Activated CD4-positive, alpha-beta T cell treated with anti-CD3 and anti-CD28 coated beads for 4 hours (primary cell): ENCODE measurements around the gene NUP210.
A peak's percentile ranks its signal among the peaks of the same experiment; 100 is the strongest.

Experiments
- DNase-seq, 2 donors: peaks; one replicate each; pipeline ENCODE4 v3.0.0-alpha.2; 2020

The NUP210 gene

DNA sequence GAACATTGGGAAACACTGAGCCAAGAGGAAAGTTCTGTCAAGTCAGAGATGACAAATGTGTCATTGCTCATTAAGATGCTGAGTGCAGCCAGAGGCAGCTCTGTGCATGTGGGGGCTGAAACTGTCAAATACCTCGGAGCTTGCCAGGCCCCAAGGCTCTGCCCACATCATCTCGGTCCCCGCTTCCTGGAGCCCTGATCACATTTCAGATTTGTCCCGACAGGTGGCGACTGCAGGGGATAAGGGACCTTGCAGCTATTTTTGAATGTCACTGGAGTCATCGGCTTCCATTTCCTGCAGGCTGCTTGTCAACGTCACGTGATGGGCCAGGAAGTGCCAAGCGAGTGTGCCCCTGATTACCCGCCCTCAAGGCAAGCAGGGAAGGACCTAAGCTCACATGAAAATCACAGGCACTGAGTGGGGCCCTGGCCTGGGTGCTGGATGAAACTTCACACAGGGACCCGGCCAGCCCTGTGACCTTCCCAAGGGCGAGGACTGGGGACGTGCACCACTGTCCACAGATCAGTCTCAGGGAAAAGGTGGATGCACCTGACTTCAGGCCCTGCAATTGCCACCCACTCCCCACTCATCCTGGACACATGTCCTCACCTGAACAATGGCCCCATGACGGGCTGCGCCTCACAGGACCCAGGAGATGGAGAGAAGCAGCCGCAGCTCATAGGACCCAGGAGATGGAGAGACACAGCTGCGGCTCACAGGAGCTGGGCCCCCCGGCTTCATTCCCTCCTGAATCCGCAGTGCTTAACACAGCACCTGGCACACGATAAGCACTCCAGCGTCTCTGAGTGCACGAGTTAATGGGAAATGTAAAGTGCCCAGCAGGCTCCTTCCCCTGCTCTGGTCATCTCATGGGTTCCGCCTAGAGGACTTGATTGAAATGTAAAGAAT is 73.4 kb downstream of the NUP210 start:
- DNase-seq: peak; percentile 66 to 73

DNA sequence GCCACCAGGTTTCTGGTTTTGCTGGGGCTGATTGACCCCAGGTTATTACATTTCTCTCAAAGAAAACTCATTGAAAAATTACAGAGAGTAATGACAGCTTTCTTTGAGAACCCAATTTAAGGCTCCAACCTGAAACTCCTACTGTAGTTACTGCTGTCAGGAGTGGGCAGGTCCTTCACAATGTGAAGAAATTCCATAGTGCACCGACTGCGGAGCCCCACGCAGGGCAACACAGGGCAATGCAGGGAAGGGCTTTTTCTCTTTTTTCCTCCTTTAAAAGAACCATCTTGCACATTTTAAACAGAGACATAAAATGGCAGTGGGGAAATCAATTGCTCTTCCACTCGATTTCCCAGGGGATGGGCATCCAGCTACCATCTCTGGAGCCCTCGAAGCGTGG is 74.3 kb downstream of the NUP210 start:
- no peak for DNase-seq

DNA sequence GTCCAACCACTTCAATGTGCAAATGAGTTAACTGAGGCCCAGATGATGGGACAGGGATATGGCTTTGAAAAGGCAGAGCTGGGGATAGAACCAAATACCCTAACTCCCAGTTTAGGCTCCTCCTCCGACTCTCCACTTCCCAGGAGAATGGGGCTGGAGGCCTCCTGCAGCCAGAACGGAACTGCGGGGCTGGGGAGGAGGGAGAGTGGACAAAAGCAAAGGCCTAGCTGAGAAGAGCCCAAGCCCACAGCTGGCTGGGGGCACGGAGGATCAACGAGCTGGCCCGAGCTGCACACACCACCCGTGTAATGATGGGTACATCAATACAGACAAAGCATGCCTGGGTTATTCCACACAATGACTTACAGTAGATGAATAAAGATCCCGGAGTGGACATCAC is 74.8 kb downstream of the NUP210 start:
- DNase-seq: no peak

DNA sequence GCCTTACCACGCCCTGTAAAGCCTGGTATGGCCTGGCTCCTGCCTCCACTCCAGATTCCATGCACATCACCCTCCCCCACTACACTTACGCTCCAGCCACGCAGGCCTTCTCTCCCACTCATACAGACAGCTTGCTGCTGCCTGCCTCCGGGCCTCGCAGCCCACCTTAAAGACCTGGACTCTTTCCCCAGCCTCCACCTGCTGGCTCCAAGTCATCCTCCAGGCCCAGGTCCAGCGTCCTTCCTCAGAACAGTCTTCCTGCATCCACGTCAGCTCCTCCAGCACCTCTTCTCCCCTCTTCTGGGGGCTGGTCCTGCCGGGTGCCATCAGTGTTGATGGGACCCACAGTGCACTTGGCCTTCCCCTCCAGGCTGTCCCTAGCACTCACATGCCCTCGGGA is 75.5 kb downstream of the NUP210 start:
- DNase-seq: no peak

DNA sequence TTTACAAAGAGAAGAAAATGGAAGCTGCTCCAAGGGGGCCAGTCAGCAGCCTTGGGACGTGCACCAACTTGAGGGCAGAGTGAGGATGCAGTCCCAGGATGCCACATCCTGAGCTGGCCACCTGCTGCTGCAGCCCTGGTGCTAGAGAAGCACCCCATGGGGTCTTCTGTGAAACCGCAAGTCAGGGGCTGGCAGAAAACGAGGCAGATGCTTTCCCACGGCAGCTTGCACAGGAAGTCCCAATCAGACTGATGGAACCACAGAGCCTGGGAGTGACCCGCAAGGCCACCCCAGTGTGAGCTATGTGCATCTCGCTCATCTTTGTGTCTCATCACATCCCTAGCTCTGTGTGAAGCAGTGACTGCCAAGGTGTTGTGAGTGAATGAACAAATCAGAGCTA is 76.5 kb downstream of the NUP210 start:
- no peak for DNase-seq

DNA sequence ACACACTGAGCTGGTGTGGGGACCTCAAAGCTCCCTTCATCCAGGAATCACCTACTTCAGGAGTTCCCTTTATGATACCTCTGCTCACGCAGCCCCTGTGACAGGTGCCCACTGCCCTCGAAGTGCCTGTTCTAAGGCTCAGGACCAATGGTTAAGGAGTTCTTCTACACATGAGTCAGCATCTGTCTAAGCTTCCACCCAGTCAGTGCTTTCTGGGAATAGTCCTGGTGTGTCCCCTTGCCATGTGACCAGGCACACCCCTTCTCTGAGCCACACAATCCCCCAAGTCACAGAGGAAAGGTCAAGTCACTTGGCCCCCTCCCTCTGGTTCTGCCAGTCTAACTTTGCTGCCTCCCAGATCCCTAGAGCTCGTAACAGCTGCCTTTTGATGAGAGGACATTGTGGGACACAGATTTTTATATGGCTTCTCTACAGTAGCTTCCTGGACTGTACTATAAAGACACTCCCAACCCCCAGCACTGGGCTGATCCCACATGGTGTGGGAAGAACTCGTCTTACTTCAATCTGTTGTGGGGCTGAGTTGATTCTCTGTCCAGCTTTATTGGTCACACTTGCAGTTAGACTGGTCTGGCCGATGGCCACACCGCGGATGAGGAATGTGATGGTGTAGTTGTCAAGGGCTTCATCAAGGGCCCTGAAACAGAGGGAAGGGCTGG is 78.8 kb downstream of the NUP210 start:
- DNase-seq: no peak

DNA sequence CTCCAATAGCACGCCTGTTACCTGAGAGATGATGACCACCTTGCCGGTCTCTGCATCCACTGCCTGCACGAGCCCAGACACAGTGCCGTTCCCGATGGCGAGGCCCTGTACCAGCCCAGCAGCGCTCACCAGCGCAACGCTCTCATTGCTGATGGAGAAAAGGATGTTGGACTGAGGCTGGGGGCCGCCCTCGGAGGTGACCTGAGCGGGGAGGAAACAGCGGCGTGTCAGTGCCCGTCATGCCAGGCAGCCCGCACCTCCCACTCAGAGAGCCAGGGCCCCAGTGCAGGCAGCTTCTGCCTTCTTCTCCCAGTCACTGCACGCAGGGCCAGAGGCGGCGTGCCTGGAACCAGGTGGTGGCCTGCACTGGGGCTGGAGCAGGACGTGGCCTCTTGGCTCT is 80.3 kb downstream of the NUP210 start:
- DNase-seq: no peak

DNA sequence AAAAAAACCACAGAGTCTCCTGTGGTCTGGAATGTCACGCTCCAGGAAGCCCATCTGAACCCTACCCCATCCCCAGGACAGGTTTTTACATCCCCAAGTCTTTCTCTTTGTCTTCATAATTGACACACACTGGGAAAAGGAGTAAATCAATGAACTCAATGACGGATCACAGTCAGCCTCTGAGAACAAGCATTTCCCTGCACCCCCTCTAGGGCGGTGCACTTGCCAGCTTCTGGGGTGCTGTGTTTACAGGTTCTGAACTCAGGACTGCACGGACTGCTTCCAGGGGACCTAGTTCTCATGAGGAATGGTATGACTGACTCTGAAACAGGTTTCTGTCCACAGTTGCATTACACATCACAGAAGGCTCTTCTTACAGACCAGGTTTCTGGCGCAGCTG is 81.1 kb downstream of the NUP210 start:
- DNase-seq: no peak

DNA sequence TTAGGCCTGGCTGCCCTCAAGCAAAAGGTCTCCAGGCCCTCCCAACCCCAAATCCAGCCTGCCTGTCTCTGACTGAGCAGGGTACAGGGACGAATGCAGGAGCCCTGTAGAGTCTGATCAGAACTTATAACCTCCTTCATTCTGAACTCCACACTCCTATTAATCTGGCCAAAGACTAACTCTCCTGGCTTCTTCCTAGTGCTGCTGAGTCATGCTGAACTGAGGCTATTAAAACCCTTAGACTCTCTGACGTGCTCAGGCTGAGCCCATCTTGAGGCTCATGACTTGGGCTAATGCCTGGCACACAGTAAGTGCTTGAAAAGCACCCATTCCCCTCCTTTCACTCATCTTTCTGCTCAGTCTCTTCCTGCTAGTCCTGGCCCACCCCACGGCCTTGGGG is 81.9 kb downstream of the NUP210 start:
- no peak for DNase-seq

DNA sequence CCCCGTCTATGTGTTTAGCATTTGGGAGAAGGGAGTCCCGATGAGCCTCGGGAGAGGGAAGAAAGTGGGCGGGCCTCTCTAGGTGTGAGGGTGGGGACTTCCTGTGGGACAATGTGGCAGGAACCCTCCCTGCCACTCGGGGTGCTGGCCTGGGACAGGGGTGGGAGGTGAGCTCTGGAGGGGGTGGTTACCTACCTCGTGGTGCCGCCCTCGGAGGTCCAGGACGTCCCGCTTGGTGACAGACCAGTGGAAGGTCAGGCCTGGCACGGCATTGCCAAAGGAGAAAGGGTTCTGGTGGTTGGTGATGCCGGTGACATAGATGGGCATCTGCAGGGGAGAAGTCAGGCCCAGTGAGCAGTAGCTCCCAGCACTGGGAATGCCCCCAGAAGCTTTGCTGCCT is 83.5 kb downstream of the NUP210 start:
- no peak for DNase-seq

DNA sequence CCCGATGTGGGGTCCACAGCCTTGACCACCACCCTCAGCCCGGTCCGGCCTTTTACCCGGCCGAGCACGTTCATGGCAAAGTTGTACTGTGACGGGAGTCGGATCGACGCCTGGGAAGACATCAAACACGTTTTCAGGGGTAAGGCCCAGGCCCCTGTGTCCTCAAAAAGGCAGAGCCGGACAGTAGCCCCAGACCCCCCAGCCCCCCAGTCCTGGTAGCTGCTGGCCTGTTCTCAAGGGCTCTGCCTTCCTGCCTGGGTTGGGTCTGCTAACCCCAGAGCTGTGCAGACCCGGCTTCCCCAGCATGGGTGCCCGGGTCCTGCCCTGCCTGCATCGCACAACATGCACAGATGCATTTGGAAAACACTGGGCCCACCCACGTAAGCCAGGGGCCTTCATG is 84.6 kb downstream of the NUP210 start:
- no peak for DNase-seq

DNA sequence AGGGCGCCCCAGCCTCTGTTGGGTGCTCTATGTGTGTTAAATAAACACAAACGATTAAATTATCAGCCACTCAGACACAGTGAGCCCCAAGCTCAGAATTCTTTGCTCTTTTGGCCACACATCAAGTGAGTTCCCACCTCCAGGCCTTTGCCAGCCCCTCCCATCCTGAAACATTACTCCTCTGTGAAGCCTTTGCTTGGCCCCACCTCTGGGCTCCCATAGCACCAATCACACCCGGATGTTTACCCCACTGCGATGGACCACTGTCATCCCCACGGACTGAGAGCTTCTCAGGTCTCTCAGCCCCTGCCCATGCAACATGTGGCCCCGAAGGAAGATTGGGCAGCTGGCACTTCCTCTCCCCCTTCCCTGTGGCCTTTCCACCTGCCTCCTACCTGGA is 85.1 kb downstream of the NUP210 start:
- DNase-seq: no peak

DNA sequence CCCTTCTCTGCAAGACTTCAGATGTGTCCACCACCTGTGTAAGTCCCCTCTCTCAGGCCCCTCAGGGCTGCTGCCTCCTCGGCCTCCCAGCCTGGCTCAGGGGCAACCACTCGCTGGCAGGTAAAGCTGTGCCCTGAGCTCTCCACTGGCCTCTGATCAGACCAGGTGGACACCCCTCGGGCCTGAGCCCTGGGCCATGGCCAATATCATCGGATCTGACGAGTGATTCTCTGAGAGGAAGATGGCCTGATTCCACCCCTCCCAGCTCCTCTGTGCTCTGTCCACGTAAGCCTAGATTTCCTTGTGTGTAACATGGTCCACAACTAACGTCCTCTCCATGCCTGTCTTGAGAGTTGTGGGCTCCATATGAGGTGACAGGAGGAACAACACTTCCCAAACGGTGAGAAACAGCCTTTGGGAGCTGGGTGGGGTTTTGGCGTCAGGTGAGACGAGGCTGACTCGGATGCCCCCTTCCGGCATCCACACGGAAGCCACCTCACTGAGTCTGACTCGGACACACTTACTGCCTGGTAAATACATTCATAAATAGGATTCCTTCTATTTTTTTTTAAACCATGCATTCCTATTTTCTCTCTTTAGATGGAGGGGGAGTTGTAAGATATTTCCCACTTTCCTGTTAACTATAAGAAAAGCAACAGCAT is 86.8 kb downstream of the NUP210 start:
- no peak for DNase-seq

DNA sequence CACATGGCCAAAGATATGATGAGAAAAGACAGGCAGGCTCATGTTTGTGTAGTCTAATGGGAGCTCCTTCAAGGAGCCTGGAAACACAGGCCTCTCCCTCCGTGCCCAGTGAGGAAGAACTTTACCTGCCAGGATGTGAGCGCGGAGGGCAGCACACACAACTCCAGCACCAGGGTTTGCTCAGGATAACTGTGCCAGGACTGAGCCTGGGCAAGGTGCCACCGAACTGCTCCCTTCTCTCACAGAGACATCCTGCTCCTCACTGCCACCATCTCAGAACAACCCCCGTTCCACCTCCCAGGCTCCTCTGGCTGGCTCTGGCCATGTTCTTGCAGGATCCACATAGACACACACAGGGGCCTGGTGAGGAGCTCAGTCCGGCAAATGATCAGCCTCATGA is 87.4 kb downstream of the NUP210 start:
- no peak for DNase-seq

DNA sequence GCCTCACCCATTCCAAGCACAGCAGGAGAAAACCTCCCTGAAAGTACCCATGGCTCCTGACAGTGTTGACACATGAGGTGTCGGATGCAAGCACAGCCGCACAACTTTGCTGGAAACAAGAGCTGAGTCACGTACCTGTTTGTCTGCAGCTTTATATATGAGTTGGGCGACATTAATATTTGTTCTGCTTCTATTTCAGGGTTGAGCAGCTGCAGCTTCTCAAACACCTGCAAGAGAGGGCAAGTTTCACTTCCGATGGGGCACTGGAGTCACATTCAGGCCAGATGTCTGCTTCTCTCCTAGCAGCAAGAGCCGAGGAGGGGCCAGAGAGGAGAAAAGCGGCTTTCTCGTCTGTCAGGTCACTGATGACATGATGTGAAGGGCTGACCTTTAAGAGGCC is 88.0 kb downstream of the NUP210 start:
- no peak for DNase-seq

DNA sequence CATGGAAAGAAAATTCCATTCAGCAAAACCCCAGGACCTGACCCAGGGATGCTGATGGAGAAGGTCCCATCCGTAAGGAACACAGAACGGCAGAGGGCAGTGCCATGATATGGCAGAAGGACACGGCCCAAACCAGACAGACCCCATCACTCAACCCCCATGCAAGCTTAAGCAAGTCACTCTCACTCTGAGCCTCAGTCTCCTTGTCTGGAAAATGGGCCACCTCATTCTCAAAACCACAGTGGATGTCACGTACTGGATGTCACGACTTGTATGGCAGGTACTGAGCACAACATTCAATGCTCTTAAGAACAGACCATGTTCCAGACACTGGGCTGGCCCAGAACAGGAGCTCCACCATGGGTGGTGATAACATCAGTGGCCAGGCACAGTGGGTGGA is 90.4 kb downstream of the NUP210 start:
- DNase-seq: no peak

DNA sequence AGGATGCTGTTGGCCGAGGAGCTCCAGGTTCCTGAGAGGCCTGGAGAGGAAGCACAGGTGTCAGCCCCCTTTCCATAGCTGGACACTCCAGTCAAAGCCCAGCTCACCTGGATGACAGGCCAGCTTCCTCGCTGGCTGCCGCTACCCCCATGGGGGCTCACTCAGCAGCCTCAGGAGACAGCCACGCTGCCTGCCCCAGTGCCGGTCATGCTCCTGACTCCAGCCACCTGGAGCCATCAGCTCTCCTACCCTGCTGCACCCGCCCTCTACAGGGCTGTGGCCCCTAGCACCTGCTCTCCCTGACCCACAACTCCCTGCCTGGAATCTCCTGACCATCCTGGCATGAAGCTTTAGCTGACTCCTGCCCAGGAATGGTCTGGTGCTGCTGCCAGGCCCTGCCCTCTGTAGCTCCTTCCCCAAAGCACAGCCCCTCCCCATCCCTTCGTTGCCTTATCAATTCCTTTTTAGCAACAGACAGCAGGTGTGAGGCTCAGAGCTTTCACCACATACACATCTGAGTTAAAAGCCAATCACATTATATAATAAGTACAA is 94.2 kb downstream of the NUP210 start:
- no peak for DNase-seq

DNA sequence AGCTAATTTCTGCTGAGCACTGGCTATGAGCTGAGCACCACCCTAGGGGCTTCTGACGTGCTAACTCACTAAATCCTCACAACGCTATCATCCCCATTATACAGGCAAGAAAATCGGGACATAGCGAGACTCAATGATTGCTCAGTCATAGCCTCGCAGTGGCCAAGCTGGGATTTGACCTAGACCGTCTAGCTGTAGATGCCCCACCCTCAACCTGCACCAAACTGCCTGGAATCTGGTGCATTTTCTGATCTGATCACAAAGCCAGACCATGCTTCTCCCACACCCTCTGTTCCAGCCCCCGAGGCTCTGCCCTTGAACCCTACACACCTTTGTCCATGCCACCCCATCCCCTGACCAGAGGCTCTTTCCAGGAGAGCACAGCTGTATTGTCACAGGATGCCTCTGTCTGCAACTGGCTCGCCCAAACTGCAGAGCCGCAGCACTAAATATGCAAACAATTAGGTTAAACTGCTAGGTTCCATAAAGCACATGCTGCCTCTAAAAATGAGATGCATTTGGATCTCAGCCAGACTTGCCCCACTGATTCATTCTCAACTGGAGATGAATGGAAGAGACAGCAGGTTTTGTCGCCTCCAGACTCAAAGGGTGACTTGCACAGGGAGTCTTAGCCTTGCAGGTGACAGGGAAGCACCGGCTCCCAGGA is 95.2 kb downstream of the NUP210 start:
- no peak for DNase-seq

DNA sequence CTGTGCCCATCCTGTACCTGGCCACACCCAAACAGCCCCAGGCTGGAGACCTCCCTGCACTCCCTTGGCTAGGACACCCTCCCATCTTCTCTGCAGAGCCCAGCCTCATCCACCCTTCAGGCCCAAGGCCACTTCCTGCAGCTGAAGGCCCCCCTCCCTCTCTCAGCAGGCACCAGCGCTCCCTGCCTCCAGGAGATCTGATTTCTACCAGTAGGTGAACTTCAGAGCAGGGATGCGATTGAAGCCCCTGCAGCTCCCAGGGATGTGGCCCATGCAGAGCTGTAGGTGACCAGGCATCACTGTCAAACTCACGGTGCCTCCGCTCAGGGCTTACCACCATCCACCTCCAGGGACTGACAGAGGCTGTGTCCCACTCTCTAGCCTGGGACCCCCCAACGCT is 96.3 kb downstream of the NUP210 start:
- no peak for DNase-seq

DNA sequence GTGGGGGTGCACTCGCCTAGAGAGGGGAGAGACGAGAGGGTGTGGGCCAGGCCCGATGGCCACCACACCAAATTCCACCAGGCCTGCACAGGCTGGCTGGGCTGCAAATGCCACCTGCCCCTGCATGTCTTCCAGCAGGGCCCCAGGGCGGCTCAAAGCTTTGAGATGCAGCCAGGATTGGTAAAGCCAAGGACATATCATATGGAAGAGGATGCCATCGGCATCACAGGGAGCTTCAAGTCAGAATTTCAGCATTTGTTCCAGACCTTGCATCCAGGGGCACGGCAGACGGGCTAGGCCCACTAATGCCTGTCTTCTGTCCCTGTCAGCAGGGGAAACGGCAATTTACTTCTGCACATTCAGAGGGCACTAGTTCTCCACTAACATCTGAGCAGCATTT is 97.8 kb downstream of the NUP210 start:
- no peak for DNase-seq

DNA sequence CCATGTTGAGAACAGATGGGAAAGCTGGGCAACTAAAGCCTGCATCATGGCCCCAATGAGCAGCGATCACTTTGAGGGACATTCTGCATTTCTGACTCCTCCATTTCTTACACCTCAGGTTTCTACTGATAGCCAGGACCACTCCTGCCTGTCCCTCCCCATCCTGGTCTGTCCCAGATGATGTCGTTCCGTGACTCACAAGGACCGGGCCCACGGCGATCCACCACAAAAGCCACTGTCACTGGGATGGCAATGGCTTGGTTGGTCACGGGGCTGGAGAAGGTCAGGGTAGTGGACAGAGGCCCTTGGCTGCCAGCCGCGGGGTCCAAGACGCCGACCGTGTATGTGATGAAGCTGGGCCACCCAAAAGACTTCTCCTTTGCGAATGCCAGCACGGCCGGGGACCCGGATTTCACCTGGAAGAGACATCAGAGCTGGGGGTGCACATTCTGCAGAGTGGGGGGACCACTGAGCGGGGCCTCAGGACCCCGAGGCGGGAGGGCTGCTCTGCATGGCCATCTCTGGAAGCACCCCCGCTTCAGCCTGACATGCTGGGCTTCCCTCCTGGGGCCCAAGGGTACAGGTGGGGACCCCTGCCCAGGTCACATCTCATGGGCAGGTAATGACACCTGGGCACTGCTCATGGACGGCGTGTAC is 100.4 kb downstream of the NUP210 start:
- no peak for DNase-seq

DNA sequence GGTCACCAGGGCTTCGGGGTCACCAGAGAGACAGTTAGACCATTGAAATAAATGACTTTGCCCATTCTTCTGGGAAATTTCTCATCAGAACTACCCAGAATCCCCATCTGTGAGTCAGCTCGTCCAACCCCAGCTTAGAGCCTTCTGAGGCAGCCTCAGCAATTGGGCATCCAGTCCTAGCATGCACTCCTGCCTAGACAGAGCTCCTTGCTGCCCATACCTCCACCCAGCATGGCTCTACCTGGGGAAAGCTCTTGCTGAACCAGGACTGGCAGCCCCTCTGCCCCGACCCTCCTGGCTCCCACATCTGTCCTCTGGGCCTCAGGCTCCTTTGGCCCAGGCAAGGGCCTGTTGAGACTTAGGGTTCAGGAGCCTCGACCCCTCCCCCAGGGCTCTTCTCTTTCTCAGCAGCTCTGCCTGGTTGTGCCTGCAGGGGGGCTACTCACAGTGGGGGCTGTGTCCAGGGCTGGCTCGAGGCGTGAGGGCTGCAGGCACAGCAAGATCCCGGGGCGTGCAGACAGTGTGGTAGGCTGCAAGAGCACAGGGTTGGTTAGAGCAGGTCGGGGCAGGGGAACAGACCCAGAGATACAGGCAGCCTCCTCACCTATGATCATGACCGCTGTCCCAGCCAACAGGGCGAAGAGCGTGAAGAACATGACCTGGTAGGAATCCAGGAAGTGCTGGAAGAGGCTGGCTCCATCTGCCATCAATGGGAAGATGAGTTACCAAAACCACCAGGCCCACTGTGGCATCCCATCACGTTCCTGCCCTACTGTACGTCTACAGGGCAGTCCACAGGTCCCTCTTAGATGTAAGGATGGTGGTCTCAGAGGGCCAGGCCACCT is 101.3 kb downstream of the NUP210 start:
- DNase-seq: no peak
